ENCODE results near the gene PLPPR1. TPM values are rescaled to one million over a fixed set of nuclear protein-coding genes. Genes with fewer than 3 reads are reported as not detected.

The PLPPR1 gene
- polyA plus RNA-seq, 1 of the 3 experiments (the other 2 are of a cell fraction) = not detected

GRCh38 chr9:101226161-101226560 lies 197.6 kb downstream of the PLPPR1 start:
- TF ChIP-seq MEF2A (IDR thresholded peaks at IDR 0.05; ENCODE audit: borderline replicate concordance, low read depth) (no peak), TAF1 (IDR thresholded peaks at IDR 0.05; ENCODE audit: borderline replicate concordance, low read depth, low read length) (no peak), POLR2AphosphoS5 (IDR thresholded peaks at IDR 0.05; ENCODE audit: low read depth, low read length) (no peak), REST (IDR thresholded peaks at IDR 0.05; ENCODE audit: low read depth, low read length) (no peak), RAD21 (IDR thresholded peaks at IDR 0.05; ENCODE audit: low read length) (no peak), NRF1 (IDR thresholded peaks at IDR 0.05; ENCODE audit: low read depth, low read length) (no peak)
- Histone ChIP-seq H3K27ac (ENCODE audit: low read depth in 2 of 2, low read length in 1 of 2) (no peak overlapping the region), H3K79me2 (ENCODE audit: insufficient read depth) (no peaks in the 10 kb centered on the region), H3F3A (replicated peaks; ENCODE audit: insufficient read depth) (no peaks in the 10 kb centered on the region), H3K4me3 (ENCODE audit: low read depth in 2 of 2, low read length in 1 of 2) (no peak overlapping the region), H4K20me1 (ENCODE audit: insufficient read depth) (no peaks in the 10 kb centered on the region), H3K27me3 (ENCODE audit: insufficient read depth) (no peaks in the 10 kb centered on the region), H3K9me2 (no peaks in the 10 kb centered on the region), H3K36me3 (replicated peaks in 1 of 2; ENCODE audit: control insufficient read depth in 1 of 2, insufficient read depth in 2 of 2, low read length in 1 of 2) (no peaks in the 10 kb centered on the region), H3K4me2 (no peak overlapping the region), H3K9ac (no peak overlapping the region), H3K4me1 (ENCODE audit: control insufficient read depth in 1 of 2, insufficient read depth in 2 of 2, low read depth in 1 of 2, low read length in 1 of 2) (no peaks in the 10 kb centered on the region), H3K9me3 (no peaks in the 10 kb centered on the region), H2AFZ (ENCODE audit: low read depth) (no peak overlapping the region)
- DNase-seq = no peak
- ChIA-PET POLR2A (no interaction called here), CTCF (interaction anchor here (0.6 to 1.1 kb wide), 3 partner anchors 85 to 649 kb away, joined by 3 read pairs; no protein-coding TSS in a partner anchor)

GRCh38 chr9:101226803-101227202 lies 198.3 kb downstream of the PLPPR1 start:
- H3K9me3 ChIP-seq = no peaks in the 10 kb centered on the region
- no peaks in the 10 kb centered on the region for H3K79me2 ChIP-seq (ENCODE audit: insufficient read depth)
- WGBS (ENCODE audit: low lambda C conversion rate) = 8% methylated on average over 3 of the region's 3 CpGs
- POLR2A ChIA-PET = no interaction called here
- H4K20me1 ChIP-seq (ENCODE audit: insufficient read depth) = no peaks in the 10 kb centered on the region
- H3K4me2 ChIP-seq = no peak overlapping the region
- H3K27ac ChIP-seq (ENCODE audit: low read depth in 2 of 2, low read length in 1 of 2) = no peak overlapping the region
- TF ChIP-seq REST (IDR thresholded peaks at IDR 0.05; ENCODE audit: low read depth, low read length) = no peak
- no peak for TF ChIP-seq YY1 (IDR thresholded peaks at IDR 0.05; ENCODE audit: low read depth)
- no peak for TF ChIP-seq RXRA (IDR thresholded peaks at IDR 0.05; ENCODE audit: borderline replicate concordance, low read depth)
- TF ChIP-seq TAF1 (IDR thresholded peaks at IDR 0.05; ENCODE audit: borderline replicate concordance, low read depth, low read length) = no peak
- TF ChIP-seq IRF3 (IDR thresholded peaks at IDR 0.05; ENCODE audit: low read depth, low read length) = no peak
- no peak for TF ChIP-seq MXI1 (IDR thresholded peaks at IDR 0.05; ENCODE audit: low read depth, low read length)
- no peak overlapping the region for H3K9ac ChIP-seq
- H3K4me1 ChIP-seq (ENCODE audit: control insufficient read depth in 1 of 2, insufficient read depth in 2 of 2, low read depth in 1 of 2, low read length in 1 of 2) = no peaks in the 10 kb centered on the region
- no peak for DNase-seq
- H2AFZ ChIP-seq (ENCODE audit: low read depth) = no peak overlapping the region
- no peaks in the 10 kb centered on the region for H3K36me3 ChIP-seq (replicated peaks in 1 of 2; ENCODE audit: control insufficient read depth in 1 of 2, insufficient read depth in 2 of 2, low read length in 1 of 2)
- H3F3A ChIP-seq (replicated peaks; ENCODE audit: insufficient read depth) = no peaks in the 10 kb centered on the region
- CTCF ChIA-PET = interaction anchor here (1.0 to 1.1 kb wide), 2 partner anchors 84 to 513 kb away, joined by 3 read pairs; no protein-coding TSS in a partner anchor
- no peaks in the 10 kb centered on the region for H3K9me2 ChIP-seq
- H3K27me3 ChIP-seq (ENCODE audit: insufficient read depth) = no peaks in the 10 kb centered on the region
- H3K4me3 ChIP-seq (ENCODE audit: low read depth in 2 of 2, low read length in 1 of 2) = no peak overlapping the region
